ENCODE data around the gene LDLRAD1. TPM values are rescaled to one million over a fixed set of nuclear protein-coding genes. Genes with fewer than 3 reads are reported as not detected.

Gene LDLRAD1
- total RNA-seq, 1 experiment from 2014 or later, result not detected

- Histone ChIP-seq H3K4me3 (ENCODE audit: low read depth, low read length, poor library complexity, severe bottlenecking) (peak overlapping the region; percentile 83), H3K9me3 (ENCODE audit: low read depth, low read length, poor library complexity, severe bottlenecking) (no peaks in the 10 kb centered on the region), H3K4me1 (ENCODE audit: insufficient read depth, low read length, poor library complexity, severe bottlenecking) (peaks cover 9% of the 10 kb centered on the region), H3K27ac (ENCODE audit: low read depth, low read length, poor library complexity, severe bottlenecking) (peak overlapping the region; percentile 80), H3K36me3 (ENCODE audit: insufficient read depth, low read length, poor library complexity, severe bottlenecking) (no peaks in the 10 kb centered on the region), H3K27me3 (replicated peaks; ENCODE audit: insufficient read depth, low read depth, low read length, poor library complexity) (no peaks in the 10 kb centered on the region)
- intact Hi-C loops (cut with micrococcal nuclease; ENCODE audit: unreplicated experiment), result no loop called here
- ChIA-PET POLR2A (ENCODE audit: low non-redundant PET) (no interaction called here), CTCF (no interaction called here)
- peak; percentile 12 for DNase-seq (ENCODE audit: low spot score)
- TF ChIP-seq CTCF (conservative IDR thresholded peaks at IDR 0.05; ENCODE audit: low read depth, low read length) (no peak), EZH2 (IDR thresholded peaks at IDR 0.05; ENCODE audit: borderline replicate concordance, low read depth, low read length, poor library complexity, severe bottlenecking) (no peak)
- no TSS peak for BruUV-seq (replicated peaks)
Observed at GRCh38 chr1:54053745-54054437, 35.9 kb upstream of the LDLRAD1 start.

GRCh38 chr1:54052934-54053744 lies 35.2 kb upstream of the LDLRAD1 start, which contains the start of the genes TCEANC2 and TMEM59:
Gene TCEANC2, plus strand, starts transcription at chr1:54053608. Its CDS starts 815 bp downstream, at chr1:54054423.
Gene TMEM59, minus strand, starts transcription at chr1:54053204. Its CDS starts 16 bp downstream, at chr1:54053188.
- H3K4me1 ChIP-seq (ENCODE audit: insufficient read depth, low read length, poor library complexity, severe bottlenecking), result peaks cover 9% of the 10 kb centered on the region
- TF ChIP-seq CTCF (conservative IDR thresholded peaks at IDR 0.05; ENCODE audit: low read depth, low read length) (no peak), EZH2 (IDR thresholded peaks at IDR 0.05; ENCODE audit: borderline replicate concordance, low read depth, low read length, poor library complexity, severe bottlenecking) (no peak)
- no peaks in the 10 kb centered on the region for H3K27me3 ChIP-seq (replicated peaks; ENCODE audit: insufficient read depth, low read depth, low read length, poor library complexity)
- CTCF ChIA-PET, result interaction anchor here (0.6 kb wide), 1 partner anchor 511 kb away, joined by 4 read pairs; no protein-coding TSS in a partner anchor
- POLR2A ChIA-PET (ENCODE audit: low non-redundant PET), result interaction anchor here (0.7 kb wide), 1 partner anchor 749 kb away, joined by 3 read pairs; no protein-coding TSS in a partner anchor
- peak; percentile 98 for DNase-seq (ENCODE audit: low spot score)
- no peaks in the 10 kb centered on the region for H3K36me3 ChIP-seq (ENCODE audit: insufficient read depth, low read length, poor library complexity, severe bottlenecking)
- H3K9me3 ChIP-seq (ENCODE audit: low read depth, low read length, poor library complexity, severe bottlenecking), result no peaks in the 10 kb centered on the region
- intact Hi-C loops (cut with micrococcal nuclease; ENCODE audit: unreplicated experiment), result no loop called here
- BruUV-seq (replicated peaks), result TSS peak; percentile 66
- H3K27ac ChIP-seq (ENCODE audit: low read depth, low read length, poor library complexity, severe bottlenecking), result peak within 1 kb of the TSS; percentile 80
- H3K4me3 ChIP-seq (ENCODE audit: low read depth, low read length, poor library complexity, severe bottlenecking), result peak within 1 kb of the TSS; percentile 83

- DNase-seq (ENCODE audit: low spot score), result peak; percentile 47
- no peak for TF ChIP-seq EZH2 (IDR thresholded peaks at IDR 0.05; ENCODE audit: borderline replicate concordance, low read depth, low read length, poor library complexity, severe bottlenecking)
- Histone ChIP-seq H3K36me3 (ENCODE audit: insufficient read depth, low read length, poor library complexity, severe bottlenecking) (no peaks in the 10 kb centered on the region), H3K4me1 (ENCODE audit: insufficient read depth, low read length, poor library complexity, severe bottlenecking) (peaks cover 9% of the 10 kb centered on the region), H3K4me3 (ENCODE audit: low read depth, low read length, poor library complexity, severe bottlenecking) (peak overlapping the region; percentile 83), H3K9me3 (ENCODE audit: low read depth, low read length, poor library complexity, severe bottlenecking) (no peaks in the 10 kb centered on the region), H3K27ac (ENCODE audit: low read depth, low read length, poor library complexity, severe bottlenecking) (peak overlapping the region; percentile 80), H3K27me3 (replicated peaks; ENCODE audit: insufficient read depth, low read depth, low read length, poor library complexity) (no peaks in the 10 kb centered on the region)
- BruUV-seq (replicated peaks), result TSS peak; percentile 38
- POLR2A ChIA-PET (ENCODE audit: low non-redundant PET), result interaction anchor here (0.7 kb wide), 1 partner anchor 749 kb away, joined by 3 read pairs; no protein-coding TSS in a partner anchor
- CTCF ChIA-PET, result interaction anchor here (0.6 kb wide), 1 partner anchor 511 kb away, joined by 4 read pairs; no protein-coding TSS in a partner anchor
- intact Hi-C loops (cut with micrococcal nuclease; ENCODE audit: unreplicated experiment), result no loop called here
Observed at GRCh38 chr1:54052431-54052933, 34.5 kb upstream of the LDLRAD1 start.

All from A673 (cell line).